T-helper 22 cell (primary cell): ENCODE measurements around the gene GPR84.
A peak's percentile ranks its signal among the peaks of the same experiment; 100 is the strongest.

Source experiments
- DNase-seq: peaks from one replicate; pipeline ENCODE4 v3.0.0-alpha.2; 2020; ENCODE audit warnings: low read depth

The GPR84 gene

GRCh38 chr12:54324617-54325441 is 39.5 kb downstream of the GPR84 start, which contains the start of gene COPZ1:
Gene COPZ1, plus strand, starts transcription at chr12:54325131. Its CDS starts 33 bp downstream, at chr12:54325164.
- DNase-seq: peak; percentile 90

- DNase-seq: no peak
Measured at GRCh38 chr12:54321363-54321762, 42.9 kb downstream of the GPR84 start.
